Measurements from ENCODE around the gene GABRB3.

- no peak for TF ChIP-seq CTCF (IDR thresholded peaks at IDR 0.05)
- no peak for TF ChIP-seq POLR2A (IDR thresholded peaks at IDR 0.05)
These were observed 124.2 kb downstream of the GABRB3 start for GRCh38 chr15:26648676-26649075.

Measured in Peyer's patch (tissue), 4 donors.